Peyer's patch (tissue), 4 donors: ENCODE data around the gene SMARCB1. TPM values are rescaled to one million over a fixed set of nuclear protein-coding genes. Genes with fewer than 3 reads are reported as not detected.

ENCODE experiments used
- DNase-seq, 3 donors: peaks; one replicate each; pipeline ENCODE4 v3.0.0-alpha.2; 2017 to 2019
- H3K27ac ChIP-seq, 4 donors: fragments of 200-600 bp; sonication (generic); one replicate each; pipeline ENCODE4 v1.5.1; 2016 to 2019
- H3K27me3 ChIP-seq, 2 donors: fragments of 200-600 bp; sonication (generic); one replicate each; pipeline ENCODE4 v1.5.1; 2019
- H3K36me3 ChIP-seq, 3 donors: fragments of 200-600 bp; sonication (generic); one replicate each; pipeline ENCODE4 v1.5.1; 2016 to 2019
- H3K4me1 ChIP-seq, 4 donors: fragments of 200-600 bp; sonication (generic); one replicate each; pipeline ENCODE4 v1.5.1; 2016 to 2019
- H3K4me3 ChIP-seq, 4 donors: fragments of 200-600 bp; sonication (generic); 1 replicate in 3 of 4; 2 replicates in 1 of 4; pipeline ENCODE4 v1.5.1; 2016 to 2019; ENCODE audit warnings: mild to moderate bottlenecking in 1 of 4
- H3K9me3 ChIP-seq, 4 donors: fragments of 200-600 bp; sonication (generic); one replicate each; pipeline ENCODE4 v1.5.1; 2016 to 2019; ENCODE audit warnings: mild to moderate bottlenecking in 1 of 4
- CTCF ChIP-seq, 6 experiments: fragments of 450-650 bp in 4 of 6; fragments of 200-600 bp in 2 of 6; sonication (generic) in 1 of 6; IDR thresholded peaks; one replicate each; pipeline ENCODE4 v1.5.1; 2017 to 2019; ENCODE audit warnings: antibody characterized with exemption in 6 of 6, mild to moderate bottlenecking in 3 of 6, moderate library complexity in 1 of 6
- POLR2A ChIP-seq, 2 donors: fragments of 450-650 bp; IDR thresholded peaks; one replicate each; pipeline ENCODE4 v1.5.1; 2017; ENCODE audit warnings: antibody characterized with exemption in 2 of 2, mild to moderate bottlenecking in 2 of 2, moderate library complexity in 2 of 2
- total RNA-seq, 4 donors: library from RNA; depleted of rRNA; stranded (reverse); fragments of >200 nt; gene quantifications; one replicate each; pipeline ENCODE4 v1.1.0, GENCODE V29; 2016

SMARCB1 gene
- total RNA-seq, 4 donors from 2014 or later: 45.7 to 94.9 (median 77.0) TPM

GRCh38 chr22:23806837-23807236 is 20.1 kb downstream of the SMARCB1 start:
- Histone ChIP-seq H3K9me3 (no peaks in the 10 kb centered on the region), H3K4me3 (no peak overlapping the region), H3K27me3 (no peaks in the 10 kb centered on the region), H3K36me3 (peaks cover 0 to 81% (median 0%) of the 10 kb centered on the region in 3 donors), H3K4me1 (peaks cover 0 to 18% (median 5%) of the 10 kb centered on the region in 4 donors), H3K27ac (peak overlapping the region in 1 of 4 donors; percentile 84)
- no peak for TF ChIP-seq CTCF (IDR thresholded peaks at IDR 0.05)
- TF ChIP-seq POLR2A (IDR thresholded peaks at IDR 0.05): no peak
- DNase-seq: peak in 1 of 3 donors; percentile 2

GRCh38 chr22:23812378-23812777 is 25.6 kb downstream of the SMARCB1 start:
- no peak overlapping the region for H3K4me3 ChIP-seq
- TF ChIP-seq CTCF (IDR thresholded peaks at IDR 0.05): no peak
- TF ChIP-seq POLR2A (IDR thresholded peaks at IDR 0.05): no peak
- no peak for DNase-seq
- no peaks in the 10 kb centered on the region for H3K27me3 ChIP-seq
- H3K27ac ChIP-seq: no peak overlapping the region
- H3K9me3 ChIP-seq: no peaks in the 10 kb centered on the region
- H3K36me3 ChIP-seq: peaks cover 0 to 56% (median 0%) of the 10 kb centered on the region in 3 donors
- H3K4me1 ChIP-seq: no peaks in the 10 kb centered on the region

GRCh38 chr22:23815541-23816155 is 28.9 kb downstream of the SMARCB1 start:
- Histone ChIP-seq H3K27ac (no peak overlapping the region), H3K36me3 (peaks cover 0 to 59% (median 0%) of the 10 kb centered on the region in 3 donors), H3K27me3 (no peaks in the 10 kb centered on the region), H3K9me3 (no peaks in the 10 kb centered on the region), H3K4me3 (no peak overlapping the region), H3K4me1 (peaks cover 0 to 5% (median 0%) of the 10 kb centered on the region in 4 donors)
- TF ChIP-seq POLR2A (IDR thresholded peaks at IDR 0.05): no peak
- no peak for TF ChIP-seq CTCF (IDR thresholded peaks at IDR 0.05)
- no peak for DNase-seq

- peaks cover 0 to 8% (median 0%) of the 10 kb centered on the region in 4 donors for H3K4me1 ChIP-seq
- peaks cover 0 to 58% (median 0%) of the 10 kb centered on the region in 3 donors for H3K36me3 ChIP-seq
- no peak for DNase-seq
- no peaks in the 10 kb centered on the region for H3K9me3 ChIP-seq
- H3K27ac ChIP-seq: no peak overlapping the region
- H3K4me3 ChIP-seq: no peak overlapping the region
- TF ChIP-seq CTCF (IDR thresholded peaks at IDR 0.05): no peak
- TF ChIP-seq POLR2A (IDR thresholded peaks at IDR 0.05): no peak
- H3K27me3 ChIP-seq: no peaks in the 10 kb centered on the region
Measured at GRCh38 chr22:23816156-23816976, 29.6 kb downstream of the SMARCB1 start.

- Histone ChIP-seq H3K9me3 (no peaks in the 10 kb centered on the region), H3K27me3 (no peaks in the 10 kb centered on the region), H3K36me3 (peaks cover 0 to 61% (median 0%) of the 10 kb centered on the region in 3 donors), H3K27ac (no peak overlapping the region), H3K4me1 (peaks cover 0 to 8% (median 0%) of the 10 kb centered on the region in 4 donors), H3K4me3 (no peak overlapping the region)
- TF ChIP-seq CTCF (IDR thresholded peaks at IDR 0.05) (no peak), POLR2A (IDR thresholded peaks at IDR 0.05) (no peak)
- no peak for DNase-seq
Measured at GRCh38 chr22:23817146-23817545, 30.4 kb downstream of the SMARCB1 start.
